Stimulated activated CD4-positive, alpha-beta T cell treated with anti-CD3 and anti-CD28 coated beads, Interleukin-1b, Interleukin-23, amount 100 ng/mL, for 1 hour (primary cell): ENCODE measurements around the gene MSX1.

Source experiments
- DNase-seq, 2 donors: peaks; one replicate each; pipeline ENCODE4 v3.0.0-alpha.2; 2020; ENCODE audit warnings: low read depth in 2 of 2

MSX1 gene

DNA sequence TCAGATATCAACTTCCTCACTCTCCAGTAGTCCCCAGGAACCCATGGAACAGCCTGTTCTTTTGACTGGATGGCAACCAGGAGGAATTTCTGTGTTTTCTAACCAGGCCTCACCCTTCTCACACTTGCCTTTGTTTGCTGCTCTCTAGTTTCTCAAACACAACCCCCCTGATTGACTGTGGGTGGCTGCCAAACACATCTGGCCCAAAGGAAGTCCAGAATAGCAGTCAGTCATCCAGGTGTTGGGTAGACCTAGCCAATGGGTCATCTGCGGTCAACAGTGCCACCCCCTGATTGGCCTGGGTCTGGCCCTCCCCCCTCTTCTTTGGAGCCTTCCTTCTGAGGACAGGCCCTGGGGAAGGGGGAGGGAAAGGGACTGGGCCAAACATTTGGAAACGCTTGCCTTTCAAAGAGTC is 53.7 kb downstream of the MSX1 start:
- no peak for DNase-seq
